ENCODE measurements around the gene IARS2. TPM values are rescaled to one million over a fixed set of nuclear protein-coding genes. Genes with fewer than 3 reads are reported as not detected.
"Not testable (repeated sequence)": the region's sequence is repeated elsewhere in the genome, so short reads cannot be mapped to it uniquely, and the experiment has no call there.

IARS2 gene
- 100 to 1,000 TPM in 1 of 4 donors, 10 to 100 TPM in 3; 57.5 to 101 (median 91.0) TPM for polyA plus RNA-seq (ENCODE audit: insufficient read length in 4 of 4)

DNA sequence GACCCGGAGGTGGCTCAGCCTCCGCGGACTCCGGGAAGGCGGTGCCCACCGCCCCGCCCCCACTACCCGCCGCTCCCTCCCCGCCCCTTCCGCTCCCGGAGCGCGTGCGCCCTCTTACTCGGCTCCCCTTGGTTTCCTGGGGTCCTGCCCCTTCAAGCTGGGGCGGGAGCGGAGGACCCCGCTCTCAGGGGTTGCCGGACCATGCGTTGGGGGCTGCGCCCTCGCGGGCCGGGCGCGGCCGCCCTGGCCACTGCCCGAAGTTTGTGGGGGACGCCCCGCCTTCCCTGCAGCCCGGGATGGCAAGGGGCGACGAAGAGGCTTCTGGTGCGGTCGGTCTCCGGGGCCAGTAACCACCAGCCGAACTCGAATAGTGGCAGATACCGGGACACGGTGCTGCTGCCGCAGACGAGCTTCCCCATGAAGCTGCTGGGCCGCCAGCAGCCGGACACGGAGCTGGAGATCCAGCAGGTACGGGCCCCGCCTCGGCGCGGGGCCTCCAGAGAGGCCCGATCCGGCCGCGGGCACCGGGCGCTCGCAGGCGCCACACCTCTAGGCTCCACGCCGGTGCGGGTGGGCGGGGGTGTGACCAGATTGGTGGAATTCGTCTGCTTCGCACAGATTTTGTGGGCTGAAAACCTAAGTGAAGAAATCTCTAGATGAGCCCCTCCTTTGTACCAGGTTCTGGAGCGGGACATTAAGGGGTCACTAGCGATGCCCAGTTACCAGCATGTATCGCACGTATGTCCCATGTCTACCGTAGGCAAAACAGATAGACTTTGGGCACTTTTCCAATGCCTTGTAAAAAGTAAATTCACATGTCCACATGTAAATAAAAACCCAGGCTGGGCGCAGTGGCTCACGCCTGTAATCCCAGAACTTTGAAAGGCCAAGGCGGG, at the start of gene IARS2:
Gene IARS2 (plus strand): TSS at position 117 of the 896 bp plus-strand sequence. CDS start 85 bp downstream, at position 202.
- peak; percentile 70 to 73 (median 72) for DNase-seq (ENCODE audit: low read depth in 4 of 4, low spot score in 3 of 4)

DNA sequence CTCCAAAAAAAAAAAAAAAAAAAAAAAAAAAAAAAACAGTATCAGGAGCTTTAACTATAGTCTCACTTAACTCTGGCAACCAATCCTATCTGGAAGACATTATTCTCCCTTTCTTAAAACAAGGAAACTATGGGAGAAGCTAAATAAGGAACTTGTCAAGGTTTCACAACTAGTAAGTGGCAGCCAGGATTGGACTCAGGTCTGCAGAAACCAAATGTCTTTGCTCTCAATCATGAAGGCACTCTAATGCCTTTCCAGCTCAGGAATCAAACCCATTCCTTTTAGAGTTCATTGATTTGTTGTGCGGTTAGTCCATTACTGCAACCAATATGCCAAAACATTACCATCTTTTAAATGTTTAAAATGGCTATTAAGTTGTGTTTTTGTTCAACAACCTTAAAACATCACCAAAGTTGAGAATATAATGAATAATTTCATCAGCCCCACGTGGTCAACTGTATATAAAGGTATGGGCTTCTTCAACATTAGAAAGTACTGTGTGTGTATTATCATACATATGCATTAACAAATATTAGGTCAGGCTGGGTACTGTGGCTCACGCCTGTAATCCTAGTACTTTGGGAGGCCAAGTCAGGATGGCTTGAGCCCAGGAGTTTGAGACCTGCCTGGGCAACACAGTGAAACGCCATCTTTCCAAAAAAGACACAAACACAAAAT, 49.1 kb upstream of the IARS2 start:
- DNase-seq (ENCODE audit: low read depth in 4 of 4, low spot score in 3 of 4): no peak

- peak in 1 of 4 donors; percentile 6 for DNase-seq (ENCODE audit: low read depth in 4 of 4, low spot score in 3 of 4)
Observed at GRCh38 chr1:220045356-220046051, 48.4 kb upstream of the IARS2 start.

GRCh38 chr1:220046052-220046930, 47.6 kb upstream of the IARS2 start, which contains the start of gene EPRS1:
Gene EPRS1 (minus strand): TSS chr1:220046505. CDS start chr1:220046388, 117 bp downstream.
- DNase-seq (ENCODE audit: low read depth in 4 of 4, low spot score in 3 of 4): peak; percentile 83 to 91 (median 88)

- no peak for DNase-seq (ENCODE audit: low read depth in 4 of 4, low spot score in 3 of 4)
Observed at GRCh38 chr1:220056374-220056773, 37.6 kb upstream of the IARS2 start.

DNA sequence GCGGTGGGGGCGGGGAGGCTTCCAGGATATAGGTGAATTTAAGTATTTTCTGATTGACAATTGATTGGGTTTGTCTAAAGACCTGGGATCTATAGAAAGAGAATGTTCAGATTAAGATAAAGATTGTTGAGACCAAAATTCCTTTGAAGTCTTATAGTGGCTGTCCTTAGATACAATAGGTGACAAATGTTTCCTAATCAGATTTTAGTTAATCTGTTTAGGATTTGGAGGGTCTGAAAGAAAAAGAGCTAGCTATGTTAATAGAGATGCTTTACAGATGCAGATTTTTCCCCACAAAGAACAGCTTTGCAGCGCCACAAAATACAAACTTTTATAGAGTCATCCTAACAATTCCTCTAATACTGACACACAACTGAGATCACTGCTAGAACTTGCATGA, 33.1 kb upstream of the IARS2 start:
- DNase-seq (ENCODE audit: low read depth in 4 of 4, low spot score in 3 of 4): no peak

- no peak for DNase-seq (ENCODE audit: low read depth in 4 of 4, low spot score in 3 of 4)
Observed at GRCh38 chr1:220062629-220063028, 31.3 kb upstream of the IARS2 start.

DNA sequence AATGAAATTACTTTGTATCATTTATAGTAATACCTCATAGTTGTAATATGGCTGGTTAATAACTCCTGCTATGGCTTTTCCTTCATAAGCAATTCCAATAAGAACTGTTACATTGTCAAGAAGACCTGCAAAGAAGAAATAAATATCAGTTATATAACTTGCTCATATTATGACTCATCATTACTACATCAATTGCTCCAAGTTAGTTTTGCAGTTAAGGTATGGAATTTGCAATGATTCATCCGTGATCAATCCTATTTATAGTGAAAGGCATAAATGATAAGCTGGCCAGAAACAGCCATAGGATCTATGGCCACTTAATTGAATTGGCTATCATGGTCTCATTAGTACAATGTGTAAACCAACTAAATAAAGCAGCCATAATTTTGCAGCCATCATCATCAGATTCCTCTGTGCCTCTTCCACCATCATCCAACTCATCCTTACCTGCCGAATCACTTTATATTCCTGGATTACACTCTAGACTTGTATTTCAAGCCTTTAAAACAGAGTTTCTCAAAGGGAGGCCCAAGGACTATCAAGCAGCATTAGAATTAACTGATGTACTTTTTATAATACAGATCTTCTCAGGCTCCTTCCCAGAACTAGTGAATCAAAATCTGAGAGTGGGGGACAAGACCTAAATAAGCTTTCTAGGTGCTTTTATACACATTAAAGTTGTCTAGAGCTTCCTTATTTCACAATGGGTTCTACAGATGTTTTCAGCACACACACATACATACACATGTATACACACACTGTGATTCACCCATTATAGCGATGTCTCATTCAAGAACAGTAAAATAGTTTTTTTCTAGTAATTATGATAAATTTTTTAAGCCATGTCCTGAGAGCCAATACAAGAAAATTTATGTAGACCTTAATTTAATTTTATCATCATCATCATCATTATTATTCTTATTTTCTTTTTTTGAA, 26.4 kb upstream of the IARS2 start:
- DNase-seq (ENCODE audit: low read depth in 4 of 4, low spot score in 3 of 4): no peak

GRCh38 chr1:220076861-220077762, 16.8 kb upstream of the IARS2 start:
- no peak for DNase-seq (ENCODE audit: low read depth in 4 of 4, low spot score in 3 of 4)

DNA sequence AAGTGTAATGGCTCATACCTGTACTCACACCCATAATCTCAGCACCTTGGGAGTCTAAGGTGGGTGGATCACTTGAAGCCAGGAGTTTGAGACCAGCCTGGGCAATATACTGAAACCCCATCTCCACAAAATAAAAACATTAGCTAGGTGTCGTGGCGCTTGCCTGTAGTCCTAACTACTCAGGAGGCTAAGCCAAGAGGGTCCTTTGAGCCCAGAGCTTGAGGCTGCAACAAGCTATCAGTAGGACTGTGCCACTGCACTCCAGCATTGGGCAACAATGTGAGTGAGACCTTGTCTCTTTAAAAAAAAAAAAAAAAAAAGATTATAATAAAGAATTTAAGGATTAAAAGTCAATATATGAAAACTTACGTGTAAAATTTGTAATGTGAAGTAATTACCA, 16.0 kb upstream of the IARS2 start:
- DNase-seq (ENCODE audit: low read depth in 4 of 4, low spot score in 3 of 4): no peak

DNA sequence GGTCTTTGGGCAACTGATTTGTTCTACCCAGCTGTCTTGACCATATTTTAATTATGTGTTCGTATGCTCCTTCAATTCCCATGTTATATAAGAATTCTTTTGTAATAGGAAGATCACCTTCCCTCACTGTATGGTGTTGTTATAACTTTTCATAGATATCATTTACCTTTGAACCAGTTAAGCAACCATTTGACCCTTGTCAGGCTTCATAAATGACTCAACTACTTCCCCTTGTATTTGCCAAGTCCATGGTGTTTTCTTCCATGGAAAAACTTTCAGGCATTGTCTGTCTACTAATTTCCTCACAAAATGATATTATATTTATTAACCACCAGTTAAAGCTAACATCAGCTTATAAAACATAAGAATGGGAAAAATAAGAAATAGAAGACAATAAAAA, 9.5 kb upstream of the IARS2 start:
- no peak for DNase-seq (ENCODE audit: low read depth in 4 of 4, low spot score in 3 of 4)

- DNase-seq (ENCODE audit: low read depth in 4 of 4, low spot score in 3 of 4): not testable (repeated sequence)
Observed at GRCh38 chr1:220086261-220086686, 7.7 kb upstream of the IARS2 start.

- peak; percentile 95 to 98 (median 96) for DNase-seq (ENCODE audit: low read depth in 4 of 4, low spot score in 3 of 4)
Observed at GRCh38 chr1:220089650-220090556, 4.0 kb upstream of the IARS2 start, which contains the start of gene BPNT1. Gene BPNT1 (minus strand): TSS chr1:220089788. CDS start chr1:220079846, 9,942 bp downstream.

DNA sequence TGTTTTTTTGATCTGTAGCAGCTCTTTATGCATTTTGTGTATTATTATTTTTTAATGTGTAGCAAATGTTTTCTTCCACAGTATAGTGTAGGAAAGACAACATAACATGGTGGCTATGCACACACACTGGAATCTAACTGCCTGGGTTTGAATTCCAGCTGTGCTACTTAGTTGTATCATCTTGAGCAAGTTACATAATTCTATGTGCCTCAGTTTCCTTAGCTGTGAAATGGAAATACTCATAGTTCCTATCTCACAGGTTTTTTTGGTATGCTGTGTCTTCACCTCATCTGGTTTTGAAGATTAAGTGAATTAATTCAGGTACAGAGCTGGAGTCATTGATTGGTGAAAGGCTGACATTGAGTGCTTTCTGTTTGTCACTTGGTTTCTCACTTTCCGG, 1.2 kb upstream of the IARS2 start:
- no peak for DNase-seq (ENCODE audit: low read depth in 4 of 4, low spot score in 3 of 4)

GRCh38 chr1:220093361-220094015, 444 bp upstream of the IARS2 start:
- no peak for DNase-seq (ENCODE audit: low read depth in 4 of 4, low spot score in 3 of 4)

GRCh38 chr1:220099826-220100225, 5.9 kb downstream of the IARS2 start:
- no peak for DNase-seq (ENCODE audit: low read depth in 4 of 4, low spot score in 3 of 4)
